Immature natural killer cell (primary cell): ENCODE data around the gene TEDC1. TPM values are rescaled to one million over a fixed set of nuclear protein-coding genes. Genes with fewer than 3 reads are reported as not detected.

Source experiments
- DNase-seq, 3 donors: peaks; one replicate each; pipeline ENCODE4 v3.0.0; 2022; ENCODE audit warnings: mixed read lengths in 1 of 3
- H3K27ac Mint-ChIP-seq, 6 donors: one replicate each; pipeline ENCODE4 v1.8.0; 2020; ENCODE audit warnings: mixed read lengths in 6 of 6, mild to moderate bottlenecking in 5 of 6, inconsistent platforms in 4 of 6, moderate library complexity in 3 of 6
- H3K27me3 Mint-ChIP-seq, 3 donors: one replicate each; pipeline ENCODE4 v1.8.0; 2020 to 2021; ENCODE audit warnings: low read depth in 3 of 3, mild to moderate bottlenecking in 3 of 3, mixed read lengths in 3 of 3, moderate library complexity in 3 of 3, inconsistent platforms in 1 of 3
- H3K36me3 Mint-ChIP-seq, 3 donors: one replicate each; pipeline ENCODE4 v1.8.0; 2020; ENCODE audit warnings: mixed read lengths in 3 of 3, inconsistent platforms in 2 of 3, mild to moderate bottlenecking in 2 of 3
- H3K4me1 Mint-ChIP-seq, 2 donors: one replicate each; pipeline ENCODE4 v1.8.0; 2020; ENCODE audit warnings: inconsistent platforms in 2 of 2, mild to moderate bottlenecking in 2 of 2, mixed read lengths in 2 of 2, moderate library complexity in 1 of 2
- H3K4me3 Mint-ChIP-seq, 5 donors: one replicate each; pipeline ENCODE4 v1.8.0; 2020; ENCODE audit warnings: mild to moderate bottlenecking in 5 of 5, mixed read lengths in 5 of 5, inconsistent platforms in 3 of 5, moderate library complexity in 3 of 5
- H3K9me3 Mint-ChIP-seq, 6 donors: one replicate each; pipeline ENCODE4 v1.8.0; 2020; ENCODE audit warnings: mild to moderate bottlenecking in 6 of 6, mixed read lengths in 6 of 6, inconsistent platforms in 4 of 6, moderate library complexity in 3 of 6
- polyA plus RNA-seq, 3 donors: library from polyadenylated mRNA; unstranded; fragments of 300-500 nt; fragmentation: Illumina TruSeq; gene quantifications; one replicate each; pipeline ENCODE4 v1.2.3, GENCODE V29; 2021

Gene TEDC1
- polyA plus RNA-seq, 3 donors from 2014 or later = 11.4 to 20.3 (median 15.9) TPM

DNA sequence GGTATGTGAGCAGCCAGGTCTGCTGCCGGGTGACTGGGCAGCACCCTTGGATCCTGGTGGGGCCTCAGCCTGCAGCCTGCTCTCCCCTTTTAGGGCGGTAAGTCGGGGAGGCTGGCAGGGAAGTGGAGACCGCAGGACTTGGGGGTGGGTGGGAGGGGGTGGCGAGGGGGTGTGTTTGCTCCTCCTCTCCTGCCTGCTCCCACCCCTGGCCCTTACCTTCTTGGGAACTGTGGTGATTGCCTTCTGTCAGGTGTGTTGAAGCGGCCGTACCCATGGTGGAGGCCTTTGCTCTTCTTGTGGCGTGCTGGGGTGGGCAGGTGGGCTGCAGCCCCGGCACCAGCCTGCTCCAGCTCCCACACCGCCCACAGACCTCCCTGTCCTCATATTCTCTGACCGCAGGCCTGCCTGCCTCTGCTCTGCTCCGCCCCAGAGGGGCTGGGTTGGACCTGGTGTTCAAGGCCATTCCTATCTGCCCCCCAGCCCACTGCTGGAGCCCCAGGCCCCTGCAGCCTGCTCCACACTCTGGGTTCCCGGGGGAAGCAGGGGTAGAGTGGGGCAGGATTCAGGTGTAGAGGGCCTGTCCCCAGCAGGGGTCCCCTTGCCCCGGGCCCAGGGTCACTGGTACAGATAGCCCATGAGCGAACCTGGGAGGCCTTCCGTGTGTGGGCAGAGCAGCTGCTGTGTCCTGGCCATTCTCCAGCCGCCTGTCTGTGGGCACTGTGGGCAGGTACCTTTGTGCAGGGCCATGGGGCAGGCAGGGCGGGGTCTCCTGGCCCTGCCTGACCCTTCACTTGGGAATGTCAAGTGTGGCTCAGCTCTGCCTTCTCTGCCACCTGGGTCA lies 5.2 kb downstream of the TEDC1 start:
- Mint-ChIP-seq H3K9me3 (no peaks in the 10 kb centered on the region), H3K4me3 (no peak overlapping the region), H3K36me3 (no peaks in the 10 kb centered on the region), H3K27ac (no peak overlapping the region), H3K4me1 (peaks cover 4 to 6% of the 10 kb centered on the region in 2 donors), H3K27me3 (peaks cover 4 to 41% (median 12%) of the 10 kb centered on the region in 3 donors)
- DNase-seq = peak in 1 of 3 donors; percentile 10

DNA sequence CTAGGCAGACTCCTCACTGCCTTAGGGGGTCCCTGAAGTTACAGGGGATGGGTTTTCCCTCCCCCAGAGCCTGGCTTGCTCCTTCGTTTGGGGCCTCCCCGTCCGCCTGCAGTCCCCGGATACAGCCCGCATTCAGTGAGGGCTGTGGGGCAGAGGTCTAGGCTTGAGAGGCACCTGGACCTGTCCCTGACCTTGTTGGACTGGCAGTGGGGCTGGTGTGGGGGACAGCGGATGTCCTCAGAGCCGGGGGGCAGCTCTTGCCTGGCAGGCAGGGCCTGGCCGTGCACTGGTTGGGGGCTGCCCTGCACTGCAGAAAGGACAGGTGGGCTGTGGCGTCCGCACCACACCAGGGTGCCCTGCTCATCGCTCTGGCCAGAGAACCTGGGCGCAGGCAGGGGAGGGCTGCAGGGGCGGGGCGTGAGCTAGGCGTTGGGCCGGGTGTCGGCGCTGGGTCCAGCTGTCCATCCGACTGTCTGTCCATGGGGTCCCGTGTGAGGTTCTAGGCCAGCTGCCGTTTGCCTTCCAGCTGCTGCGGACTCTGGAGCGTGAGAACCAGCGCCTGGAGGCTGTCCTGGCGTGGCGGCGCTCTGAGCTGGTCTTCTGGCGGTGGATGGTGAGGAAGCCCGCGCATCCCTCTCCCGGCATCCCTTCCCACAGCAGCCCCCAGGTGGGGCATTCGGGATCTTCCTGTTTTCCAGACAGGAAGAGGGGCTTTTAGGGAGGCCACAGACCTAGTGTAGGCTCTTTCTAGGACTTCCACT lies 6.0 kb downstream of the TEDC1 start:
- Mint-ChIP-seq H3K4me1 (peaks cover under 1% of the 10 kb centered on the region in 2 donors), H3K27ac (no peak overlapping the region), H3K36me3 (no peaks in the 10 kb centered on the region), H3K9me3 (no peaks in the 10 kb centered on the region), H3K4me3 (no peak overlapping the region), H3K27me3 (peaks cover 0 to 36% (median 7%) of the 10 kb centered on the region in 3 donors)
- DNase-seq = peak in 1 of 3 donors; percentile 2

DNA sequence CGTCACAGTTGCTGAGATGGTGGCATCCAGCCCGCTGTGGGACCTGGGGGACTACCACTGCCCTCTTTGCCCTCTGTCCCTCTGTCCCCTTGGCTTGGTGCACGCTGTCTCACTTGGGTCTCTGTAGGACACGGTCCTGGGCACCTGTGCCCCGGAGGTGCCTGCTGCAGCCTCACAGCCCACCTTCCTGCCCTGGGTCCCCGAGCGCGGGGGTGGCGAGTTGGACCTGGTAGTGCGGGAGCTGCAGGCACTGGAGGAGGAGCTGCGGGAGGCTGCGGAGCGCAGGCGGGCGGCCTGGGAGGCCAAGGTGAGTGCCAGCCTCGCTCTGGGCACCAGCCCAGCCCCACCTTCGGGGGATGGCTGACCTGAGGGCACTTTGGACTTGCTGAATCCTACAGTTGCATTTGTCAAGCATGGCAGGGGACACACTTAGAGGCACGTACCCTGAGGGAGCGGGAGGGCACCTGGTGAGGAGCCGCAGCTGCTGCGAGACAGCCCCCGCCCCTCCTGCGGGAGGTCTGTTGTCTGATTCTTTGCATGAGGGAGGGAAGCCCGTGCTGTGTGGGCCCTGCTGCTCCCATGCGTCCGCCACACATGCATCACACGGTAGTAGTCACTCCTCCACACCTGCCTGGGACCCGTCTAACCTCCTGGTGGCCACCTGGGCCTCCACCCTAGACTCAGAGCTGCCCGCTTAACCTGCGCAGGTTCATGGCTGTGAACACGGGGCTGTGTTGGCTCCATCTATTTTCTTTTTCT lies 6.8 kb downstream of the TEDC1 start:
- Mint-ChIP-seq H3K9me3 (no peaks in the 10 kb centered on the region), H3K27ac (no peak overlapping the region), H3K4me1 (no peaks in the 10 kb centered on the region), H3K4me3 (no peak overlapping the region), H3K27me3 (peaks cover 0 to 36% (median 7%) of the 10 kb centered on the region in 3 donors), H3K36me3 (no peaks in the 10 kb centered on the region)
- peak in 2 of 3 donors; percentile 9 to 10 for DNase-seq

DNA sequence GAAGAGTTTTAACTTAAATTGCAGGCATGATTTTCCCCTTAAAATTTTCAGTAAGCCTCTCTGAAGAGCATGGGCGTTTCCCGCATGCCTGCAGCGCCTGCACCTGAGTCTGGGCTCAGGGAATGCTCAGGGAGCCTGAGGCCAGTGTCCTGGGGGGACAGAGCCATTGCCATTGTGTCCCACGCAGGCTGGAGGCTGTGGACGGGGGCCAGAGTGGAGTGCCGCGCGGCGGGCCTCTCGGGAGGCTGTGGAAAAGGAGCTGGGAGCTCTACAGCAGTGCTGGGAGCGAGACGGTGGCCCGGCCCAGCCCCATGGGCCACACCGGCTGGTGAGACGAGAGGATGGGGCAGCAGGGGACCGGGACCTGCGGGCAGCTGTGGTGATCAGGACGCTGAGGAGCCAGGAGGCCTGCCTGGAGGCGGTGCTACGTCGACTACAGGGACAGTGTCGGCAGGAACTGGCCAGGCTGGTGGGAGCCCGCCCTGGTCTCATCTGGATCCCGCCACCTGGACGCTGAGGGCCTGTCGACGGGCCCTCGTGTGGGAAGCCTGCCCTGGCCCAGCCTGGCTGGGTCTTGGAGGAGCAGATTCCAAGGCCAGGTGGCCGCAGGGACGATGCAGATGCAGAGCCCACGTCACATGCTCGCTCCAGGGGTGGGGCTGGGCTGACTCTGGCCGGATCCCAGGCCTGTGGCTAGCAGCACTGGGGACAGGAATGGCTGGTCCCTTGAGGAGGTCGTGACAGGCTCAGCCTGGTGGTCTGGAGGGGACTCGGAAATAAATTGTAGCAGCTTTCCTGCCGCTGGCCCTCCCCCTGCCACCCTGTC lies 7.6 kb downstream of the TEDC1 start:
- Mint-ChIP-seq H3K36me3 (no peaks in the 10 kb centered on the region), H3K9me3 (no peaks in the 10 kb centered on the region), H3K27me3 (peaks cover 0 to 34% (median 8%) of the 10 kb centered on the region in 3 donors), H3K4me1 (no peaks in the 10 kb centered on the region), H3K4me3 (no peak overlapping the region), H3K27ac (no peak overlapping the region)
- peak in 1 of 3 donors; percentile 3 for DNase-seq

DNA sequence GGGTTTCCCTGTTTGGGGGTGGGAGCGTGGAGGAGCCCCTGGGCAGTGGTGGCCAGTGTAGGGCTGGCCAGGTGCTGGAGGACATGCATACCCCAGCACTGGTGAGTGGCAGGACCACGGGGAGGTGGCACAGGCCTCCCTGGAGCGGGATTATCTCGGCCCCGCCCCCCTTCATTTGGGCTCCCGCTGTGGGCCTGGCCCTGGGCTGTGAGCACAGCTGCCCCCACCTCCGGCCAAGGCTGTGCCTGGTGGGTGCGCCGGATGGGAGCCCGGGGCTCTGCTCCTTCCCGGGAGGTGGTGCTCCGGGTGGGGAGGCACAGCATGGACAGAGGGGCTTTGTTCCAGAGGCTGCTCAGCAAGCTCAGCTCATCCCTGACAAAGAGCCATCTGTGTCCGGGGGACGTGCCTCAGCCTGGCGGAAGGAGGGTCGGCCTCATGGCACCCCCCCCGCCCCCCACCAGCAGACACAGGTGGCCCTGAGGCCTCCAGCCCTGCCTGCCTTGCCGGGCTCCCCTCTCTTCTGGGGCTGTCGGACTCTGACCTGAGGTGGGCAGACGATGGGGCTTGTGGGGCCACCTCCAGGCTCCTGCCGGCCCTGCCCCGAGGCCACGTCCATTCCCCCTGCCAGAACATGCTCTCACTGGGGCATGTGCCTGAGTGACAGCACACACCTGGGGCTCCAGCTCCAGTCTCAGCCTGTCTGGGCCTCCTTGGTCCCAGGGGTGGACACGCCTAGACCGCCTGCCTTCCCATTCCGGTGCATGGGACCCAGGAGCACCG lies 8.4 kb downstream of the TEDC1 start:
- H3K27me3 Mint-ChIP-seq = peaks cover 0 to 34% (median 8%) of the 10 kb centered on the region in 3 donors

GRCh38 chr14:105500036-105500725 lies 9.1 kb downstream of the TEDC1 start:
- Mint-ChIP-seq H3K4me1 (no peaks in the 10 kb centered on the region), H3K27ac (peak overlapping the region in 1 of 6 donors; percentile 55), H3K4me3 (no peak overlapping the region), H3K27me3 (peaks cover 0 to 34% (median 6%) of the 10 kb centered on the region in 3 donors), H3K9me3 (no peaks in the 10 kb centered on the region), H3K36me3 (no peaks in the 10 kb centered on the region)
- DNase-seq = peak in 1 of 3 donors; percentile 1

More for the DNA sequence above, 8.4 kb downstream of the TEDC1 start:
- Mint-ChIP-seq H3K4me3 (no peak overlapping the region), H3K9me3 (no peaks in the 10 kb centered on the region), H3K36me3 (no peaks in the 10 kb centered on the region), H3K27ac (no peak overlapping the region), H3K4me1 (no peaks in the 10 kb centered on the region)
- DNase-seq = peak in 1 of 3 donors; percentile 12

DNA sequence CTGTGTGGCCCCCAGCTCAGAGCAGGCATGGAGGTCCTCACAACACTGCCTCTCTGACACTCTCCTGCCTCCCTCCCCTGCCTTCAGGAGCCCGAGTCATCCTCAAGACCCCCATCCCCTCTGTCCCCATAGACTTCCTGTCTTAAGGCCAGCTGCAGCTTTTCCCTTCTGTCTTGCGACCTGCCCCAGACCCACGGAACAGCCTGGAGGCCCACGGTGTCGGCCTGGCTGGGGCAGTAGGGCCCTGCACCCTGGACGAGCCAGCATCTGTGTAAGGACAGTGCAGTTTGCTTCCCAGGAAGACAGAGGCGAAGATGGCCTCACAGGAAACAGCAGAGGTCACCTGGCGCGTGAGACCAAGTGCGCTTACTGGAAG lies 9.7 kb downstream of the TEDC1 start:
- DNase-seq = no peak

GRCh38 chr14:105501504-105502291 lies 10.7 kb downstream of the TEDC1 start:
- H3K4me3 Mint-ChIP-seq = no peak overlapping the region
- H3K27ac Mint-ChIP-seq = no peak overlapping the region
- H3K9me3 Mint-ChIP-seq = no peaks in the 10 kb centered on the region
- no peaks in the 10 kb centered on the region for H3K4me1 Mint-ChIP-seq
- peaks cover 0 to 32% (median 5%) of the 10 kb centered on the region in 3 donors for H3K27me3 Mint-ChIP-seq
- H3K36me3 Mint-ChIP-seq = no peaks in the 10 kb centered on the region
- peak in 1 of 3 donors; percentile 4 for DNase-seq

More for the DNA sequence above, 9.7 kb downstream of the TEDC1 start:
- Mint-ChIP-seq H3K9me3 (no peaks in the 10 kb centered on the region), H3K4me1 (no peaks in the 10 kb centered on the region), H3K36me3 (no peaks in the 10 kb centered on the region), H3K27ac (no peak overlapping the region), H3K27me3 (peaks cover 0 to 34% (median 6%) of the 10 kb centered on the region in 3 donors), H3K4me3 (no peak overlapping the region)

DNA sequence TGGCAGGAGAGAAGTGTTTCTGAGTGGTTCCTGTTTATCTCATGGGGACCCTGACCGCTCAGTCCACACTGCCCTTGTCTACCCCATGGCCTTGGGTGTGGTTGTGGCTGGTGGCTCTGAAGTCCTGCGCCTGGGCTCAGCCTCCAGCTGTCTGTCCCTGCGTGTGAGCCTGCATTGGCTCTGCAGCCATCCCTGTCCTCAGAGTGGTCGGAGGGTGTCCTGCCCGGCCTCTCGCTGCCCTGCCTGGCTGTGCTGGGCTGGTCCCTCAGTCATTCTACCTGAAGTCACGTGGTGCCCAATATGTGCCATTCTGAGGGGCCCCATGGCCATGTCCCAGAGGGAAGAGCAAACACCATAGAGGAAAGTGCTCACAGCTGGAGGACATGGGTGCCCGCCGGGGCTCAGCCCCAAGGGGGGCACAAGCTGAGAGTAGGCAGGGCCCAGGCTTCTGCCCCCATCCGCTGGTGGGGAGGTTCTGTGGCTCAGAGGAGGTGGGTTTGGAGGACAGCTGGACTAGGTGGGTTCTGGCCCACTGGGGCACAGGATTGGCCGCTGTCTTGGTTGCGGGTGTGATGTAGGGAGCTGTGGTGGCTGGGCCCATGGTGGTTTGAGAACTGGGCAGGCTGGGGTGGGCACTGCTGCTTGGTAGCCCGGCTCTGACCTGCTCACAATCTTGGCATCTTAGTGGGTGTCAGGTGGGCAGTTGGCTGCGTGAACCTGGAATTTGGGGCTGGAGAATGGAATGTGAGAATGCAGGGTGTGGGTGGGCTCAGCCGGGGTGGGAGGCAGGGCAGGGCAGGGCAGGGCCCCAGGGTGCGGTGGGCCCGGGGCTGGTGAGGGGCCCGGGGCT lies 11.6 kb downstream of the TEDC1 start:
- Mint-ChIP-seq H3K4me3 (no peak overlapping the region), H3K27me3 (peaks cover 1 to 23% (median 2%) of the 10 kb centered on the region in 3 donors), H3K9me3 (no peaks in the 10 kb centered on the region), H3K4me1 (no peaks in the 10 kb centered on the region), H3K36me3 (no peaks in the 10 kb centered on the region), H3K27ac (no peak overlapping the region)
- DNase-seq = no peak

- Mint-ChIP-seq H3K4me1 (no peaks in the 10 kb centered on the region), H3K27ac (no peak overlapping the region), H3K4me3 (no peak overlapping the region)
Observed at GRCh38 chr14:105503296-105503640, 12.2 kb downstream of the TEDC1 start.

More at GRCh38 chr14:105503296-105503640, 12.2 kb downstream of the TEDC1 start:
- Mint-ChIP-seq H3K27me3 (peaks cover 1 to 21% (median 6%) of the 10 kb centered on the region in 3 donors), H3K9me3 (no peaks in the 10 kb centered on the region), H3K36me3 (no peaks in the 10 kb centered on the region)
- DNase-seq = no peak
